ENCODE measurements around the gene CSTA.

Gene CSTA

GRCh38 chr3:122324871-122325323 is at the start of gene CSTA:
Gene CSTA (plus strand): TSS chr3:122325248. CDS start chr3:122325293, 45 bp downstream.
- no peak for FAIRE-seq

- no peak for FAIRE-seq
Measured at GRCh38 chr3:122281891-122282290, 43.2 kb upstream of the CSTA start.

- FAIRE-seq = no peak
Measured at GRCh38 chr3:122283796-122284445, 41.1 kb upstream of the CSTA start.

- no peak for FAIRE-seq
Measured at GRCh38 chr3:122284486-122284885, 40.6 kb upstream of the CSTA start.

GRCh38 chr3:122294359-122294758 is 30.7 kb upstream of the CSTA start:
- no peak for FAIRE-seq

- FAIRE-seq = no peak
Measured at GRCh38 chr3:122295266-122296062, 29.6 kb upstream of the CSTA start.

- no peak for FAIRE-seq
Measured at GRCh38 chr3:122298239-122298638, 26.8 kb upstream of the CSTA start.

GRCh38 chr3:122299215-122299614 is 25.8 kb upstream of the CSTA start:
- no peak for FAIRE-seq

GRCh38 chr3:122299872-122300460 is 25.1 kb upstream of the CSTA start:
- FAIRE-seq = peak; percentile 97

- FAIRE-seq = no peak
Measured at GRCh38 chr3:122301063-122301462, 24.0 kb upstream of the CSTA start.

GRCh38 chr3:122305818-122306621 is 19.0 kb upstream of the CSTA start:
- no peak for FAIRE-seq

- no peak for FAIRE-seq
Measured at GRCh38 chr3:122306622-122306953, 18.5 kb upstream of the CSTA start.

GRCh38 chr3:122307094-122307687 is 17.9 kb upstream of the CSTA start:
- FAIRE-seq = no peak

GRCh38 chr3:122307976-122308375 is 17.1 kb upstream of the CSTA start:
- no peak for FAIRE-seq

- FAIRE-seq = no peak
Measured at GRCh38 chr3:122310361-122310760, 14.7 kb upstream of the CSTA start.

- FAIRE-seq = no peak
Measured at GRCh38 chr3:122312826-122313225, 12.2 kb upstream of the CSTA start.

GRCh38 chr3:122313281-122313680 is 11.8 kb upstream of the CSTA start:
- FAIRE-seq = no peak

- FAIRE-seq = no peak
Measured at GRCh38 chr3:122314228-122314876, 10.7 kb upstream of the CSTA start.

- no peak for FAIRE-seq
Measured at GRCh38 chr3:122315619-122316018, 9.4 kb upstream of the CSTA start.

GRCh38 chr3:122316368-122316767 is 8.7 kb upstream of the CSTA start:
- FAIRE-seq = no peak

GRCh38 chr3:122318620-122319019 is 6.4 kb upstream of the CSTA start:
- FAIRE-seq = no peak
